ENCODE results near the gene PRKCQ. TPM values are rescaled to one million over a fixed set of nuclear protein-coding genes. Genes with fewer than 3 reads are reported as not detected.
"Not testable (repeated sequence)": the region's sequence is repeated elsewhere in the genome, so short reads cannot be mapped to it uniquely, and the experiment has no call there.

PRKCQ gene
- total RNA-seq, 2 experiments from 2014 or later, result 60.1 to 60.9 TPM

GRCh38 chr10:6460861-6461409, 119.1 kb downstream of the PRKCQ start:
- POLR2A ChIA-PET, result no interaction called here
- CTCF ChIA-PET, result interaction anchor here (1.4 kb wide), 1 partner anchor 15 kb away, joined by 7 read pairs; no protein-coding TSS in a partner anchor

GRCh38 chr10:6458814-6459213, 121.3 kb downstream of the PRKCQ start:
- peak; percentile 55 for ATAC-seq
- peak overlapping the region; percentile 43 for H3K27ac Mint-ChIP-seq
- peaks cover 95% of the 10 kb centered on the region for H3K36me3 Mint-ChIP-seq (ENCODE audit: low read depth)
- H3K9me3 Mint-ChIP-seq (ENCODE audit: insufficient read depth), result peaks cover 23% of the 10 kb centered on the region
- no peaks in the 10 kb centered on the region for H3K27me3 Mint-ChIP-seq (ENCODE audit: low read depth)
- H3K4me3 Mint-ChIP-seq, result no peak overlapping the region
- CTCF ChIA-PET, result interaction anchor here (1.6 kb wide), 1 partner anchor 15 kb away, joined by 6 read pairs; no protein-coding TSS in a partner anchor
- H3K4me1 Mint-ChIP-seq (ENCODE audit: low read depth), result peaks cover 23% of the 10 kb centered on the region
- POLR2A ChIA-PET, result interaction anchor here (0.7 kb wide), 1 partner anchor 11 kb away, joined by 3 read pairs; no protein-coding TSS in a partner anchor
- peak; percentile 60 for DNase-seq

More at GRCh38 chr10:6460861-6461409, 119.1 kb downstream of the PRKCQ start:
- Mint-ChIP-seq H3K4me1 (ENCODE audit: low read depth) (peaks cover 32% of the 10 kb centered on the region), H3K4me3 (no peak overlapping the region), H3K9me3 (ENCODE audit: insufficient read depth) (peaks cover 16% of the 10 kb centered on the region), H3K27ac (peak overlapping the region; percentile 31), H3K27me3 (ENCODE audit: low read depth) (no peaks in the 10 kb centered on the region), H3K36me3 (ENCODE audit: low read depth) (peaks cover 92% of the 10 kb centered on the region)
- DNase-seq (no peak), ATAC-seq (no peak)

- Mint-ChIP-seq H3K9me3 (ENCODE audit: insufficient read depth) (peaks cover 23% of the 10 kb centered on the region), H3K4me1 (ENCODE audit: low read depth) (peaks cover 20% of the 10 kb centered on the region), H3K36me3 (ENCODE audit: low read depth) (peaks cover 87% of the 10 kb centered on the region), H3K27ac (peak overlapping the region; percentile 19), H3K27me3 (ENCODE audit: low read depth) (no peaks in the 10 kb centered on the region), H3K4me3 (no peak overlapping the region)
- no peak for DNase-seq
- POLR2A ChIA-PET, result no interaction called here
- CTCF ChIA-PET, result no interaction called here
- no peak for ATAC-seq
Measured at GRCh38 chr10:6457376-6457775, 122.7 kb downstream of the PRKCQ start.

GRCh38 chr10:6456067-6456466, 124.0 kb downstream of the PRKCQ start:
- ChIA-PET CTCF (interaction anchor here (1.3 to 1.4 kb wide), 2 partner anchors 10 to 18 kb away, joined by 3 to 6 read pairs; no protein-coding TSS in a partner anchor), POLR2A (interaction anchor here (0.5 kb wide), 1 partner anchor 386 kb away, joined by 4 read pairs; no protein-coding TSS in a partner anchor)
- DNase-seq (no peak), ATAC-seq (no peak)
- Mint-ChIP-seq H3K27ac (peak overlapping the region; percentile 28), H3K36me3 (ENCODE audit: low read depth) (peaks cover 84% of the 10 kb centered on the region), H3K4me1 (ENCODE audit: low read depth) (peaks cover 20% of the 10 kb centered on the region), H3K9me3 (ENCODE audit: insufficient read depth) (peaks cover 23% of the 10 kb centered on the region), H3K4me3 (no peak overlapping the region), H3K27me3 (ENCODE audit: low read depth) (no peaks in the 10 kb centered on the region)

- H3K27ac Mint-ChIP-seq, result no peak overlapping the region
- H3K36me3 Mint-ChIP-seq (ENCODE audit: low read depth), result peaks cover 82% of the 10 kb centered on the region
- H3K4me1 Mint-ChIP-seq (ENCODE audit: low read depth), result peaks cover 20% of the 10 kb centered on the region
- ATAC-seq, result no peak
- no peak overlapping the region for H3K4me3 Mint-ChIP-seq
- POLR2A ChIA-PET, result no interaction called here
- peaks cover 23% of the 10 kb centered on the region for H3K9me3 Mint-ChIP-seq (ENCODE audit: insufficient read depth)
- CTCF ChIA-PET, result interaction anchor here (0.9 to 1.4 kb wide), 4 partner anchors 10 to 192 kb away, joined by 3 to 6 read pairs (median 4); no protein-coding TSS in a partner anchor
- no peaks in the 10 kb centered on the region for H3K27me3 Mint-ChIP-seq (ENCODE audit: low read depth)
- DNase-seq, result no peak
Measured at GRCh38 chr10:6455592-6455991, 124.5 kb downstream of the PRKCQ start.

- no peak for ATAC-seq
- DNase-seq, result no peak
- H3K9me3 Mint-ChIP-seq (ENCODE audit: insufficient read depth), result no peaks in the 10 kb centered on the region
- no peak overlapping the region for H3K4me3 Mint-ChIP-seq
- H3K4me1 Mint-ChIP-seq (ENCODE audit: low read depth), result peaks cover 39% of the 10 kb centered on the region
- no peak overlapping the region for H3K27ac Mint-ChIP-seq
- ChIA-PET POLR2A (interaction anchor here (1.2 kb wide), 1 partner anchor 135 kb away, joined by 4 read pairs; no protein-coding TSS in a partner anchor), CTCF (interaction anchor here (0.7 to 3.0 kb wide), 33 partner anchors 10 to 250 kb away, joined by 3 to 25 read pairs (median 4); no protein-coding TSS in a partner anchor)
- peaks cover 56% of the 10 kb centered on the region for H3K36me3 Mint-ChIP-seq (ENCODE audit: low read depth)
- H3K27me3 Mint-ChIP-seq (ENCODE audit: low read depth), result no peaks in the 10 kb centered on the region
Measured at GRCh38 chr10:6446711-6447110, 133.4 kb downstream of the PRKCQ start.

- H3K27me3 Mint-ChIP-seq (ENCODE audit: low read depth), result no peaks in the 10 kb centered on the region
- H3K9me3 Mint-ChIP-seq (ENCODE audit: insufficient read depth), result no peaks in the 10 kb centered on the region
- H3K36me3 Mint-ChIP-seq (ENCODE audit: low read depth), result peaks cover 60% of the 10 kb centered on the region
- peaks cover 39% of the 10 kb centered on the region for H3K4me1 Mint-ChIP-seq (ENCODE audit: low read depth)
- POLR2A ChIA-PET, result interaction anchor here (0.8 to 1.2 kb wide), 2 partner anchors 136 to 139 kb away, joined by 3 to 4 read pairs; no protein-coding TSS in a partner anchor
- no peak overlapping the region for H3K4me3 Mint-ChIP-seq
- peak; percentile 67 for ATAC-seq
- peak overlapping the region; percentile 0 for H3K27ac Mint-ChIP-seq
- DNase-seq, result peak; percentile 80
- CTCF ChIA-PET, result interaction anchor here (0.7 to 3.0 kb wide), 41 partner anchors 9 to 285 kb away, joined by 3 to 25 read pairs (median 4); no protein-coding TSS in a partner anchor
Measured at GRCh38 chr10:6445671-6446316, 134.3 kb downstream of the PRKCQ start.

- peaks cover 15% of the 10 kb centered on the region for H3K4me1 Mint-ChIP-seq (ENCODE audit: low read depth)
- ATAC-seq; H3K27me3 Mint-ChIP-seq (ENCODE audit: low read depth); DNase-seq; H3K9me3 Mint-ChIP-seq (ENCODE audit: insufficient read depth); H3K4me3 Mint-ChIP-seq; H3K27ac Mint-ChIP-seq: not testable (repeated sequence)
- ChIA-PET POLR2A (interaction anchor here (0.8 kb wide), 1 partner anchor 139 kb away, joined by 3 read pairs; no protein-coding TSS in a partner anchor), CTCF (interaction anchor here (1.2 to 1.5 kb wide), 3 partner anchors 8 to 330 kb away, joined by 3 read pairs; no protein-coding TSS in a partner anchor)
- H3K36me3 Mint-ChIP-seq (ENCODE audit: low read depth), result peaks cover 79% of the 10 kb centered on the region
Measured at GRCh38 chr10:6439875-6440274, 140.2 kb downstream of the PRKCQ start.

GRCh38 chr10:6431861-6432260, 148.2 kb downstream of the PRKCQ start:
- ChIA-PET POLR2A (no interaction called here), CTCF (interaction anchor here (0.8 kb wide), 1 partner anchor 22 kb away, joined by 4 read pairs; no protein-coding TSS in a partner anchor)
- Mint-ChIP-seq H3K9me3 (ENCODE audit: insufficient read depth) (no peaks in the 10 kb centered on the region), H3K36me3 (ENCODE audit: low read depth) (peaks cover 74% of the 10 kb centered on the region), H3K4me3 (no peak overlapping the region), H3K4me1 (ENCODE audit: low read depth) (no peaks in the 10 kb centered on the region), H3K27me3 (ENCODE audit: low read depth) (no peaks in the 10 kb centered on the region), H3K27ac (no peak overlapping the region)
- no peak for ATAC-seq
- DNase-seq, result no peak

- Mint-ChIP-seq H3K27ac (no peak overlapping the region), H3K4me1 (ENCODE audit: low read depth) (no peaks in the 10 kb centered on the region), H3K9me3 (ENCODE audit: insufficient read depth) (no peaks in the 10 kb centered on the region), H3K27me3 (ENCODE audit: low read depth) (no peaks in the 10 kb centered on the region), H3K4me3 (no peak overlapping the region), H3K36me3 (ENCODE audit: low read depth) (peaks cover 72% of the 10 kb centered on the region)
- DNase-seq (no peak), ATAC-seq (no peak)
- ChIA-PET POLR2A (no interaction called here), CTCF (interaction anchor here (0.8 kb wide), 1 partner anchor 21 kb away, joined by 4 read pairs; no protein-coding TSS in a partner anchor)
Measured at GRCh38 chr10:6431186-6431585, 148.9 kb downstream of the PRKCQ start.

GRCh38 chr10:6430423-6430980, 149.6 kb downstream of the PRKCQ start:
- H3K36me3 Mint-ChIP-seq (ENCODE audit: low read depth), result peaks cover 76% of the 10 kb centered on the region
- H3K4me1 Mint-ChIP-seq (ENCODE audit: low read depth), result no peaks in the 10 kb centered on the region
- H3K27me3 Mint-ChIP-seq (ENCODE audit: low read depth), result no peaks in the 10 kb centered on the region
- ChIA-PET POLR2A (no interaction called here), CTCF (interaction anchor here (0.7 kb wide), 1 partner anchor 113 kb away, joined by 3 read pairs; no protein-coding TSS in a partner anchor)
- no peak overlapping the region for H3K27ac Mint-ChIP-seq
- no peaks in the 10 kb centered on the region for H3K9me3 Mint-ChIP-seq (ENCODE audit: insufficient read depth)
- ATAC-seq (no peak), DNase-seq (no peak)
- no peak overlapping the region for H3K4me3 Mint-ChIP-seq

All from activated CD8-positive, alpha-beta T cell treated with anti-CD3 and anti-CD28 coated beads, Interleukin-2, amount 10 ng/mL, durations not matched to agents 7 days and 5 days (primary cell).